Colonic mucosa (tissue), 4 donors: ENCODE measurements around the gene CTF1. TPM values are rescaled to one million over a fixed set of nuclear protein-coding genes. Genes with fewer than 3 reads are reported as not detected.

ENCODE experiments used
- DNase-seq: peaks from one replicate; pipeline ENCODE4 v3.0.0-alpha.2; 2020
- H3K27ac ChIP-seq: fragments of 200-600 bp; one replicate; pipeline ENCODE4 v1.8.0; 2021
- H3K27me3 ChIP-seq: fragments of 200-600 bp; one replicate; pipeline ENCODE4 v1.8.0; 2021
- H3K36me3 ChIP-seq: fragments of 200-600 bp; one replicate; pipeline ENCODE4 v1.8.0; 2021
- H3K4me1 ChIP-seq: fragments of 200-600 bp; one replicate; pipeline ENCODE4 v1.8.0; 2021; ENCODE audit warnings: mild to moderate bottlenecking
- H3K4me3 ChIP-seq: fragments of 200-600 bp; one replicate; pipeline ENCODE4 v1.8.0; 2021
- H3K9ac ChIP-seq, 2 donors: one replicate each; pipeline ENCODE4 v1.7.0; 2013; ENCODE audit warnings: control low read depth in 2 of 2, low read depth in 2 of 2, low read length in 2 of 2
- H3K9me3 ChIP-seq: fragments of 200-600 bp; one replicate; pipeline ENCODE4 v1.8.0; 2021
- intact Hi-C: fragments of 100-400 bp; cut with DNase I; formaldehyde crosslinking; loops from one replicate; pipeline ENCODE4 v1.14.1; 2022
- total RNA-seq, 2 donors: library from RNA; stranded (reverse); fragmentation: NEBNext Ultra II Directional in 1 of 2; extraction: Animal tissue kit (Norgen Biotek cat#: 25700) in 1 of 2; gene quantifications; one replicate each; pipeline ENCODE4 v1.2.1, GENCODE V29; 2021
- TF ChIP-seq, protein P1 (sequence below): fragments of 200-600 bp; IDR thresholded peaks from one replicate; pipeline ENCODE4 v1.8.0; 2022; ENCODE audit warnings: antibody characterized with exemption, mild to moderate bottlenecking
- donor health status: healthy.
- donor health status: DM: no; HTN: no; CAD: no.
- donor health status: DM: no; HTN: no; CAD: no.

The CTF1 gene
- total RNA-seq, 2 donors from 2014 or later, result 0.72 to 1.6 TPM

DNA sequence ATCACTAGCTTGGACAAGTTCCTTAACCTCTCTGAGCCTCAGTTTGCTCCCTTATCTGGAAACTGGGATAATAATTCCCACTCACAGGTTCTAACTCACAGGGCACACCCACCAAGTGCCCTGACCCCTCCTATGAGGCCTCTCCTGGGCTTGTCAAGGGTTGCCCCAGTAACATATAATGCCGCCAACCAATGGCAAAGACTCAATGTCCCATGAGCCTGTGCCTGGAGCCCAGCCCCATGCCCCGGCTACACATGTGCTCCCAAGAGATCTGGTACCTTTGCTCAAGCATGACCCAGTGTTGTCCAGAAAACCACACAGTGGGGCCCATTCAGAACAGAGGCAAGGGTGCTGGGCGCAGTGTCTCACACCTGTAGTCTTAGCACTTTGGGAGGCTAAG is 18.4 kb downstream of the CTF1 start:
- no peak overlapping the region for H3K27ac ChIP-seq
- intact Hi-C loops, result no loop called here
- H3K36me3 ChIP-seq, result no peaks in the 10 kb centered on the region
- DNase-seq, result no peak
- no peaks in the 10 kb centered on the region for H3K9me3 ChIP-seq
- TF ChIP-seq, protein P1, sequence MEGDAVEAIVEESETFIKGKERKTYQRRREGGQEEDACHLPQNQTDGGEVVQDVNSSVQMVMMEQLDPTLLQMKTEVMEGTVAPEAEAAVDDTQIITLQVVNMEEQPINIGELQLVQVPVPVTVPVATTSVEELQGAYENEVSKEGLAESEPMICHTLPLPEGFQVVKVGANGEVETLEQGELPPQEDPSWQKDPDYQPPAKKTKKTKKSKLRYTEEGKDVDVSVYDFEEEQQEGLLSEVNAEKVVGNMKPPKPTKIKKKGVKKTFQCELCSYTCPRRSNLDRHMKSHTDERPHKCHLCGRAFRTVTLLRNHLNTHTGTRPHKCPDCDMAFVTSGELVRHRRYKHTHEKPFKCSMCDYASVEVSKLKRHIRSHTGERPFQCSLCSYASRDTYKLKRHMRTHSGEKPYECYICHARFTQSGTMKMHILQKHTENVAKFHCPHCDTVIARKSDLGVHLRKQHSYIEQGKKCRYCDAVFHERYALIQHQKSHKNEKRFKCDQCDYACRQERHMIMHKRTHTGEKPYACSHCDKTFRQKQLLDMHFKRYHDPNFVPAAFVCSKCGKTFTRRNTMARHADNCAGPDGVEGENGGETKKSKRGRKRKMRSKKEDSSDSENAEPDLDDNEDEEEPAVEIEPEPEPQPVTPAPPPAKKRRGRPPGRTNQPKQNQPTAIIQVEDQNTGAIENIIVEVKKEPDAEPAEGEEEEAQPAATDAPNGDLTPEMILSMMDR, result no peak
- H3K27me3 ChIP-seq, result no peaks in the 10 kb centered on the region
- H3K4me1 ChIP-seq, result no peaks in the 10 kb centered on the region
- H3K9ac ChIP-seq, result no peak overlapping the region
- no peak overlapping the region for H3K4me3 ChIP-seq

DNA sequence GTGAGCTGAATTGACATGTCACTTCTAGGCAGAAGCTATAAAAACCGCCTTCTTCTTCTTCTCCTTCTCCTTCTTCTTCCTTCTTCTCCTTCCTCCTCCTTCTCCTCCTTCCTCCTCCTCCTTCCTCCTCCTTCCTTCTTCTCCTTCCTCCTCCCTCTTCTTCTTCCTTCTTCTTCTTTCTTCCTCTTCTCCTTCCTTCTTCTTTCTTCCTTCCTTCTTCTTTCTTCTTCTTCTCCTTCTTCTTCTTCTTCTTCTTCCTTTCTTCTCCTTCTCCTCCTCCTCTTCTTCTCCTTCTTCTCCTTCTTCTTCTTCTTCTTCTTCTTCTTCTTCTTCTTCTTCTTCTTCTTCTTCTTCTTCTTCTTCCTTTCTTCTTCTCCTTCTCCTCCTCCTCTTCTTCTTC is 22.2 kb downstream of the CTF1 start:
- intact Hi-C loops, result no loop called here

DNA sequence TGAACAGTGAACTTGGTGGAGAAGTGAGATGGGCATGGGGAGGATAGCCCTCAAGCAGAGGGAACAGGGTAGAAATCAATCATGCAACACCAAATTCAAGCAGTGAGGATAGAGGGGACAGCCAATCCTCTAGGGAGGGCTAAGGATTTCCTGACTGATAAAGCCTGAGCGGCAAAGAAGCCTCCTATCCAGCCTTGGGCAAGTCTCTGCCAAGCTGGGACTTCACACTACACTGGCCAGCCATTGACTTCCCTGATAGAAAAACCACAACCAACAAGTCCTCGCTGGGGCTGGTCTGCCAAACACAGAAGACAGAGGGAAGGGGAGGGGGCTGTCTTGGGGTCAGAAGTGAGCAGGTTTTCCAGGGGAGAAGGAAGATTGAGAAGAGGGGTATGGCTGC is 24.5 kb downstream of the CTF1 start:
- H3K9me3 ChIP-seq, result no peaks in the 10 kb centered on the region
- H3K4me1 ChIP-seq, result no peaks in the 10 kb centered on the region
- H3K9ac ChIP-seq, result no peak overlapping the region
- H3K27ac ChIP-seq, result no peak overlapping the region
- H3K36me3 ChIP-seq, result no peaks in the 10 kb centered on the region
- intact Hi-C loops, result loop anchor here (2.0 kb wide), 1 partner anchor 76 kb away; no protein-coding TSS in a partner anchor
- DNase-seq, result no peak
- no peak overlapping the region for H3K4me3 ChIP-seq
- TF ChIP-seq, protein P1, result no peak
- H3K27me3 ChIP-seq, result no peaks in the 10 kb centered on the region

More for the DNA sequence above, 22.2 kb downstream of the CTF1 start:
- Histone ChIP-seq H3K27ac (no peak overlapping the region), H3K9ac (no peak overlapping the region), H3K36me3 (no peaks in the 10 kb centered on the region), H3K27me3 (no peaks in the 10 kb centered on the region), H3K4me1 (no peaks in the 10 kb centered on the region), H3K4me3 (no peak overlapping the region), H3K9me3 (no peaks in the 10 kb centered on the region)
- no peak for DNase-seq
- TF ChIP-seq, protein P1, result no peak

DNA sequence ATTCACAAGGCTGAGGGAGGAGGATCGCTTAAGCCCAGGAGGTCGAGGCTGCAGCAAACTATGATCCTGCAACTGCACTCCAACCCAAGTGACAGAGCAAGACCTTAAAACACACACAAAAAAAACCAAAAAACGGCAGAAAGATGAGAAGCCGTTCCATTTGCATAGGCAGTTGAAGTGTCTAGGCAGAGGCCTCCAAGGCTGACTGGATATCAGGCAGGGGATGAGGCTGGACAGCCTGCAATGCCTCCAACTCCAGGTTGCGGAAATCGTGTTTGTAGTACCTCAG is 25.0 kb downstream of the CTF1 start:
- TF ChIP-seq, protein P1, result no peak
- intact Hi-C loops, result loop anchor here (2.0 kb wide), 1 partner anchor 77 kb away; no protein-coding TSS in a partner anchor

DNA sequence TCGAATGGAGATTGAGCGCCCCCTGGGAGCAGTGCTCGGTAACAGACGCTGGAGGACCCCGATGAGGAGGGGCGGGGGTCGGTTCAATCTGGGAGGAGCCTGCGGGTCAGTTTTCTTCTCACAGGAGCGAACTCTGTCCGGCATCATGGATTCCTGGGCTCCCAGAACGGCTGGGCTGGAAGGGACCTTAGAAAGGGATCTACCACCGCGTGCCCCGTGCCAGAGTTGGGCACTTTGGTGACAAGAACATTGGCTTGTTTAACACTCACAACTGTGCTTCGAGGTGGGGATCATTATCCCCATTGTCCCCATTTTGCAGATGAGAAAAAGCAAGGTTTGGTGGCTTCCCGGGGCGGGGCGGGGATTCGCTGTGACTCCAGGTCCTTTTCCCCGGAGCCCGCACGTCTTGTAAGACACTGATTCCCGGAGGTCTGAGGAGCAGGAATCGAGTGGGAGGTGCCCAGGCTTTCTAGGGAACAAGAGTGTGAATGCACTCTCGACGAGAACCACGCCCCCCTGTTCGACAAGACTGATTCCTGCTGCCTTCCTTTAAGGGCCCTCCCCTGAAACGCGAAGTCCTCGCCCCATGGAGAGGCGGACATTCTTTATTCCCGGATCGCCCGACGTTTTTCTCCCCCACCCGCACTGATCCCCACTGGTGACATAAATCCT is 25.5 kb downstream of the CTF1 start:
- Histone ChIP-seq H3K36me3 (no peaks in the 10 kb centered on the region), H3K4me1 (no peaks in the 10 kb centered on the region), H3K9ac (peak overlapping the region; percentile 44 to 86), H3K9me3 (no peaks in the 10 kb centered on the region), H3K27me3 (no peaks in the 10 kb centered on the region), H3K27ac (peak overlapping the region; percentile 91), H3K4me3 (peak overlapping the region; percentile 47)
- intact Hi-C loops, result loop anchor here (2.0 kb wide), 1 partner anchor 77 kb away; no protein-coding TSS in a partner anchor
- DNase-seq, result peak; percentile 93
- TF ChIP-seq, protein P1, result peak; percentile 91

More for the DNA sequence above, 25.0 kb downstream of the CTF1 start:
- H3K9ac ChIP-seq, result peak overlapping the region in 1 of 2 donors; percentile 86
- H3K27me3 ChIP-seq, result no peaks in the 10 kb centered on the region
- H3K4me1 ChIP-seq, result no peaks in the 10 kb centered on the region
- peak overlapping the region; percentile 91 for H3K27ac ChIP-seq
- no peak for DNase-seq
- H3K36me3 ChIP-seq, result no peaks in the 10 kb centered on the region
- H3K4me3 ChIP-seq, result peak overlapping the region; percentile 47
- H3K9me3 ChIP-seq, result no peaks in the 10 kb centered on the region
